GM06990 (cell line): ENCODE measurements around the gene C20orf173.

ENCODE experiments used
- DNase-seq: peaks from one replicate; pipeline ENCODE4 v3.0.0-alpha.2; 2011; ENCODE audit not compliant: insufficient read length; ENCODE audit errors: extremely low read depth
- H3K27me3 ChIP-seq: replicated peaks from 2 replicates; pipeline ENCODE4 v1.6.0; 2011; ENCODE audit warnings: low read length; ENCODE audit not compliant: control insufficient read depth, insufficient read depth
- H3K36me3 ChIP-seq: 2 replicates; pipeline ENCODE4 v1.5.1; 2011; ENCODE audit warnings: low read length; ENCODE audit not compliant: control insufficient read depth, insufficient read depth
- H3K4me3 ChIP-seq: replicated peaks from 2 replicates; pipeline ENCODE4 v1.5.1; 2011; ENCODE audit warnings: low read depth, mild to moderate bottlenecking, control low read depth, low read length
- CTCF ChIP-seq: IDR thresholded peaks from 2 replicates; pipeline ENCODE4 v1.5.1; 2011; ENCODE audit warnings: low read length, control low read depth, mild to moderate bottlenecking, inconsistent platforms; ENCODE audit not compliant: insufficient read depth, poor library complexity, severe bottlenecking

Gene C20orf173

DNA sequence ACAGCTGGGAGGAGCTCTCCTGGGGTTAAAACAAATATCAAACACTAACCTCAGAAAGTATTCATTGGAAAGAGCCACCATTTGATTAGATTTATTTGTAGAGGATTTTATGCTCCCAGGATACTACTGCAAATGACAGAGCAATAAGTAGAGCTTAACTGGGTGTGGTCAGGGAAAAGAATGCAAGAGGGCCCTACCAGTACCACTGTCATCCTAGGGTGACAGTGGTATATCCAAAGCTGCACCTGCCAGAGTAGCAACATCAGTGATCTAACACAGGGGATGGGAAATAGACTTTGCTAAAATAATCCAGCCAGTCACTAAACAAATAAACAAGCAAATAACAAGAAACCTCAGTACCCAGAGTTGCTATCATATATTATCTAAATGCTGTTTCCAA lies 42.1 kb upstream of the C20orf173 start:
- Histone ChIP-seq H3K4me3 (no peak overlapping the region), H3K36me3 (no peaks in the 10 kb centered on the region), H3K27me3 (no peaks in the 10 kb centered on the region)
- TF ChIP-seq CTCF: no peak
- DNase-seq: no peak

GRCh38 chr20:35568645-35569044 lies 39.2 kb upstream of the C20orf173 start:
- peak; percentile 33 for TF ChIP-seq CTCF
- no peaks in the 10 kb centered on the region for H3K36me3 ChIP-seq
- H3K4me3 ChIP-seq: no peak overlapping the region
- DNase-seq: no peak
- H3K27me3 ChIP-seq: no peaks in the 10 kb centered on the region

DNA sequence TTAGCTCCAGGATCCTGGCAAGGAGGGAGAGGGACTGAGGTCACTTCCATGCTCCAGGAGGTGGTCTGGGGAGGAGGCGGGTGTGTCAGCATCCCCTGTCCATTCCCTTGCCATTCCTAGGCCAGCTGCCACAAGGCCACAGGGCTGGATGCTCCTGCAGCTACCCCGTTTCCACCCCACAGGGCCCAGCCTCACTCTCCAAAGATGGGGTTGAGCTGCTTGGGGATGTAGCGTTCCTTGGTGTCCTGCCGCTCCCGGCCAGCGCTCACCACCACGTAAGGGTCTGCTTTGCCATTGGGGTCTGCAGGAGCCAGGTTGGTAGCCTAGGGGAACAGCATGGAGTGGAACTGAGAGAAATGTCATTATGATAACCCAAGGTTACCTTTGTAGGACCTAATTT lies 35.5 kb upstream of the C20orf173 start:
- no peaks in the 10 kb centered on the region for H3K27me3 ChIP-seq
- no peak for DNase-seq
- no peak for TF ChIP-seq CTCF

GRCh38 chr20:35563834-35564233 lies 34.4 kb upstream of the C20orf173 start:
- Histone ChIP-seq H3K4me3 (no peak overlapping the region), H3K36me3 (no peaks in the 10 kb centered on the region; the same call in 1 of the 2 replicates), H3K27me3 (no peaks in the 10 kb centered on the region)
- TF ChIP-seq CTCF: no peak
- DNase-seq: no peak

More for the DNA sequence above, 35.5 kb upstream of the C20orf173 start:
- Histone ChIP-seq H3K4me3 (no peak overlapping the region), H3K36me3 (no peaks in the 10 kb centered on the region)

GRCh38 chr20:35562541-35563110 lies 33.2 kb upstream of the C20orf173 start:
- DNase-seq: no peak

More at GRCh38 chr20:35562541-35563110, 33.2 kb upstream of the C20orf173 start:
- TF ChIP-seq CTCF: no peak
- no peaks in the 10 kb centered on the region for H3K27me3 ChIP-seq
- H3K36me3 ChIP-seq: peaks cover 1% of the 10 kb centered on the region; the same call in 1 of the 2 replicates
- H3K4me3 ChIP-seq: no peak overlapping the region
